ENCODE data around the gene ADGRL3.

The ADGRL3 gene

DNA sequence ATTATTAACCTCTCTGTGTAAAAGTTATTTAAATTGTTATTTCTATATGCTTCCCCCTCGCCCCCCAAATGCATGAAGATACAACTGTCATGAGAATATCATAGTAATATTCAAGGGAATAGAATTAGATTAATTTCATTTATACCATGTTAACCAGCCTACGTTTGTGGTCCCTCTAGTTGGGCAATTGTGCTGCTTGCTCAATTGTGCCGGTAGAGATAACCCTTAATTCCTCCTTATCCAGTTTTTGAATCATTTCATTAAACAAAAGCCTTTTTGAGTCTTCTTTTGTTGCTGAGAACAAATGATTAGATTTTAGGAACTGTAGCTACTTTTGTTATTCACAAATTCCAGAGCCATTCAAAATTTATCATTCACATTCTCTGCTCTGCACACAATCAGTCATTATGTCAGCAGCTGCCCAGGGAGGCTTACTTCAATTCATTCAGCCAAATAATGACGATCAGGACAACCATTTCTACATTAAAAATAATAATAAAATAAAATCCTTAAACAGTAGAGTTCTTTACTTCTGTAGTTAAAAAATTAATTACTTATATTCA, 98.1 kb downstream of the ADGRL3 start (continued):
- TF ChIP-seq ZNF211 (tag by site-specific recombination; IDR thresholded peaks at IDR 0.05; ENCODE audit: low read depth) (no peak), ZSCAN16 (tag by site-specific recombination; IDR thresholded peaks at IDR 0.05) (no peak), ZNF404 (tag by site-specific recombination; IDR thresholded peaks at IDR 0.05) (no peak), TCF7L2 (IDR thresholded peaks at IDR 0.05; ENCODE audit: borderline replicate concordance, low read depth, low read length) (no peak), ZNF654 (tag by site-specific recombination; IDR thresholded peaks at IDR 0.05; ENCODE audit: low read depth) (no peak), ZFP41 (tag by site-specific recombination; IDR thresholded peaks at IDR 0.05; ENCODE audit: borderline replicate concordance) (no peak)
- TF ChIP-seq, protein P1, sequence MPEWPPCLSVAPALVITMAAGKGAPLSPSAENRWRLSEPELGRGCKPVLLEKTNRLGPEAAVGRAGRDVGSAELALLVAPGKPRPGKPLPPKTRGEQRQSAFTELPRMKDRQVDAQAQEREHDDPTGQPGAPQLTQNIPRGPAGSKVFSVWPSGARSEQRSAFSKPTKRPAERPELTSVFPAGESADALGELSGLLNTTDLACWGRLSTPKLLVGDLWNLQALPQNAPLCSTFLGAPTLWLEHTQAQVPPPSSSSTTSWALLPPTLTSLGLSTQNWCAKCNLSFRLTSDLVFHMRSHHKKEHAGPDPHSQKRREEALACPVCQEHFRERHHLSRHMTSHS (tag by site-specific recombination; IDR thresholded peaks at IDR 0.05) = no peak

DNA sequence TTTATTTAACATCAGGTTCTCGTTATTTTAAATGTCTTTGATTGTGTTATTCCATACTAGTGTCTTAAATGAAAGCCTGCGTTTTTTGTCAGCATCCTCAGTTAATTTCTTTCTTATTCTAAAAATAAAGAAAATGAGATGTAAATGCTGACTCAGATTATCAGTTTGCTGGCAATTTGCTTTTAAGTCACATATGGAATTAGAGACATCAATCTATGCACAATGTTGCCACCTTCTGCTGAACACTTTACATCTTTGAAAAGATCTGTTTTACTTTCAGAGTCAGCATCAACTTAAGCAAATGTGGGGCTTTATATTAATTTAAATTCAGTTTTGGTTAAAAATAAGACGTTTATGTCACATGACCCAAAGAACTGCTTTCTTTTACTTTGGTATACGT, 99.2 kb downstream of the ADGRL3 start:
- Histone ChIP-seq H3K9me3 (ENCODE audit: control insufficient read depth, insufficient read depth, low read depth, low read length) (no peaks in the 10 kb centered on the region), H3K27ac (ENCODE audit: extremely low read depth, low read depth, low read length) (no peak overlapping the region), H3K36me3 (ENCODE audit: control insufficient read depth in 2 of 2, insufficient read depth in 1 of 2, low read length in 2 of 2) (no peaks in the 10 kb centered on the region), H3K4me1 (ENCODE audit: control insufficient read depth, insufficient read depth, low read length) (no peaks in the 10 kb centered on the region), H3K4me3 (ENCODE audit: low read depth, low read length) (no peak overlapping the region)
- CTCF ChIA-PET = no interaction called here
- TF ChIP-seq ZNF140 (tag by site-specific recombination; IDR thresholded peaks at IDR 0.05) = no peak
- no peak for TF ChIP-seq ZNF670 (tag by site-specific recombination; IDR thresholded peaks at IDR 0.05; ENCODE audit: low read depth)
- TF ChIP-seq, protein P2, sequence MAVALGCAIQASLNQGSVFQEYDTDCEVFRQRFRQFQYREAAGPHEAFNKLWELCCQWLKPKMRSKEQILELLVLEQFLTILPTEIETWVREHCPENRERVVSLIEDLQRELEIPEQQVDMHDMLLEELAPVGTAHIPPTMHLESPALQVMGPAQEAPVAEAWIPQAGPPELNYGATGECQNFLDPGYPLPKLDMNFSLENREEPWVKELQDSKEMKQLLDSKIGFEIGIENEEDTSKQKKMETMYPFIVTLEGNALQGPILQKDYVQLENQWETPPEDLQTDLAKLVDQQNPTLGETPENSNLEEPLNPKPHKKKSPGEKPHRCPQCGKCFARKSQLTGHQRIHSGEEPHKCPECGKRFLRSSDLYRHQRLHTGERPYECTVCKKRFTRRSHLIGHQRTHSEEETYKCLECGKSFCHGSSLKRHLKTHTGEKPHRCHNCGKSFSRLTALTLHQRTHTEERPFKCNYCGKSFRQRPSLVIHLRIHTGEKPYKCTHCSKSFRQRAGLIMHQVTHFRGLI (tag by site-specific recombination; IDR thresholded peaks at IDR 0.05) = no peak
- TF ChIP-seq KLF7 (tag by site-specific recombination; IDR thresholded peaks at IDR 0.05; ENCODE audit: borderline replicate concordance) = no peak
- no peak for TF ChIP-seq ZNF354C (tag by site-specific recombination; IDR thresholded peaks at IDR 0.05; ENCODE audit: borderline replicate concordance, low read depth)
- TF ChIP-seq OSR2 (tag by site-specific recombination; IDR thresholded peaks at IDR 0.05) = no peak
- TF ChIP-seq HOXC10 (CRISPR knock-in tag; IDR thresholded peaks at IDR 0.05) = no peak
- TF ChIP-seq, protein P3, sequence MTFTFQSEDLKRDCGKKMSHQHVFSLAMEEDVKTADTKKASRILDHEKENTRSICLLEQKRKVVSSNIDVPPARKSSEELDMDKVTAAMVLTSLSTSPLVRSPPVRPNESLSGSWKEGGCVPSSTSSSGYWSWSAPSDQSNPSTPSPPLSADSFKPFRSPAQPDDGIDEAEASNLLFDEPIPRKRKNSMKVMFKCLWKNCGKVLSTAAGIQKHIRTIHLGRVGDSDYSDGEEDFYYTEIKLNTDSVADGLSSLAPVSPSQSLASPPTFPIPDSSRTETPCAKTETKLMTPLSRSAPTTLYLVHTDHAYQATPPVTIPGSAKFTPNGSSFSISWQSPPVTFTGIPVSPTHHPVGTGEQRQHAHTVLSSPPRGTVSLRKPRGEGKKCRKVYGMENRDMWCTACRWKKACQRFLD (tag by site-specific recombination; IDR thresholded peaks at IDR 0.05) = no peak
- TF ChIP-seq ZNF341 (tag by site-specific recombination; IDR thresholded peaks at IDR 0.05; ENCODE audit: low read depth) = no peak
- TF ChIP-seq REPIN1 (tag by site-specific recombination; IDR thresholded peaks at IDR 0.05; ENCODE audit: low read depth) = no peak
- no peak for TF ChIP-seq HOXD13 (CRISPR knock-in tag; IDR thresholded peaks at IDR 0.05; ENCODE audit: borderline replicate concordance)
- no peak for TF ChIP-seq ZNF292 (tag by site-specific recombination; IDR thresholded peaks at IDR 0.05; ENCODE audit: borderline replicate concordance, low read depth)
- POLR2A ChIA-PET = no interaction called here

DNA sequence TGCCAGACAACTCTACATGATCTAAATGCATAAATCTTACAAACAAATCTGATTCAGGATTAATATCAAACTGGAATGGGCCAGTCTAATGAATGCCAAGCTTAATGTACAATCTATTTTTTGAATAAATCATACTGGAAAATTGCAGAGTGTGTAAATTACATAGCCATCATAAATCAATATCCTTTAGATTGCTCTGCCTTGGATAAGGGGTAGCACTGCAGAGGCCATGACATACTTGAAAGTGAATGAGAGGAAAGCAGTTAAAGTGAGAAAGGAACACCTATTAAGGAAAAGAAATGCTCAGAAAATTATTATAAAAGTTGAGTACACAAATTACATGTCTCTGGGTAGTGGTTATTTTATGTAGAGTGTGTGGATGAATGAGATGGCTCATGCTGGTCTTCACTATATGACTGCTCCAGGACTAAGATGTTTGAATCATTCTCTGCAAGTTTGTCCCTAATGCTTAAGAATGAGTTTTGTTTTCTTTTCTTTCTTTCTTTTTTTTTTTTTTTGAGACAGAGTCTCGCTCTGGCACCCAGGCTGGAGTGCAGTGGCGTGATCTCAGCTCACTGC, 100.2 kb downstream of the ADGRL3 start:
- no peak for TF ChIP-seq GLIS1 (tag by site-specific recombination; IDR thresholded peaks at IDR 0.05)
- TF ChIP-seq, protein P4, sequence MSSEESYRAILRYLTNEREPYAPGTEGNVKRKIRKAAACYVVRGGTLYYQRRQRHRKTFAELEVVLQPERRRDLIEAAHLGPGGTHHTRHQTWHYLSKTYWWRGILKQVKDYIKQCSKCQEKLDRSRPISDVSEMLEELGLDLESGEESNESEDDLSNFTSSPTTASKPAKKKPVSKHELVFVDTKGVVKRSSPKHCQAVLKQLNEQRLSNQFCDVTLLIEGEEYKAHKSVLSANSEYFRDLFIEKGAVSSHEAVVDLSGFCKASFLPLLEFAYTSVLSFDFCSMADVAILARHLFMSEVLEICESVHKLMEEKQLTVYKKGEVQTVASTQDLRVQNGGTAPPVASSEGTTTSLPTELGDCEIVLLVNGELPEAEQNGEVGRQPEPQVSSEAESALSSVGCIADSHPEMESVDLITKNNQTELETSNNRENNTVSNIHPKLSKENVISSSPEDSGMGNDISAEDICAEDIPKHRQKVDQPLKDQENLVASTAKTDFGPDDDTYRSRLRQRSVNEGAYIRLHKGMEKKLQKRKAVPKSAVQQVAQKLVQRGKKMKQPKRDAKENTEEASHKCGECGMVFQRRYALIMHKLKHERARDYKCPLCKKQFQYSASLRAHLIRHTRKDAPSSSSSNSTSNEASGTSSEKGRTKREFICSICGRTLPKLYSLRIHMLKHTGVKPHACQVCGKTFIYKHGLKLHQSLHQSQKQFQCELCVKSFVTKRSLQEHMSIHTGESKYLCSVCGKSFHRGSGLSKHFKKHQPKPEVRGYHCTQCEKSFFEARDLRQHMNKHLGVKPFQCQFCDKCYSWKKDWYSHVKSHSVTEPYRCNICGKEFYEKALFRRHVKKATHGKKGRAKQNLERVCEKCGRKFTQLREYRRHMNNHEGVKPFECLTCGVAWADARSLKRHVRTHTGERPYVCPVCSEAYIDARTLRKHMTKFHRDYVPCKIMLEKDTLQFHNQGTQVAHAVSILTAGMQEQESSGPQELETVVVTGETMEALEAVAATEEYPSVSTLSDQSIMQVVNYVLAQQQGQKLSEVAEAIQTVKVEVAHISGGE (tag by site-specific recombination; conservative IDR thresholded peaks at IDR 0.05; ENCODE audit: low read depth) = no peak
- no peak for TF ChIP-seq OVOL3 (tag by site-specific recombination; IDR thresholded peaks at IDR 0.05)
- TF ChIP-seq ZNF140 (tag by site-specific recombination; IDR thresholded peaks at IDR 0.05) = no peak
- TF ChIP-seq, protein P1 (tag by site-specific recombination; IDR thresholded peaks at IDR 0.05) = no peak
- TF ChIP-seq ZNF626 (tag by site-specific recombination; IDR thresholded peaks at IDR 0.05) = no peak
- CTCF ChIA-PET = interaction anchor here (0.6 kb wide), 1 partner anchor 1344 kb away, joined by 3 read pairs; no protein-coding TSS in a partner anchor
- POLR2A ChIA-PET = no interaction called here

More for the DNA sequence above, 100.2 kb downstream of the ADGRL3 start:
- no peaks in the 10 kb centered on the region for H3K36me3 ChIP-seq (ENCODE audit: control insufficient read depth in 2 of 2, insufficient read depth in 1 of 2, low read length in 2 of 2)
- no peaks in the 10 kb centered on the region for H3K9me3 ChIP-seq (ENCODE audit: control insufficient read depth, insufficient read depth, low read depth, low read length)
- H3K27ac ChIP-seq (ENCODE audit: extremely low read depth, low read depth, low read length) = no peak overlapping the region
- H3K4me3 ChIP-seq (ENCODE audit: low read depth, low read length) = no peak overlapping the region
- H3K4me1 ChIP-seq (ENCODE audit: control insufficient read depth, insufficient read depth, low read length) = no peaks in the 10 kb centered on the region

Data from HEK293 (cell line).